ENCODE results near the gene MCU.

- TF ChIP-seq CTCF (IDR thresholded peaks at IDR 0.05), result no peak
- TF ChIP-seq POLR2A (IDR thresholded peaks at IDR 0.05), result no peak
Measured at GRCh38 chr10:72785409-72785808, 93.5 kb downstream of the MCU start.

Data from body of pancreas (tissue), 4 donors.